K562 (cell line): ENCODE data around the gene ASZ1. TPM values are rescaled to one million over a fixed set of nuclear protein-coding genes. Genes with fewer than 3 reads are reported as not detected.

ENCODE experiments used
- BACH1 ChIP-seq: fragments of 200-800 bp; sonication (Bioruptor generic); IDR thresholded peaks from 2 replicates; pipeline ENCODE4 v1.6.1; 2016; ENCODE audit warnings: missing genetic modification characterization, missing compliant biosample characterization
- BCOR ChIP-seq: fragments of 450-650 bp; IDR thresholded peaks from 2 replicates; pipeline ENCODE4 v1.6.1; 2016
- CBX8 ChIP-seq: fragments of 200-600 bp; sonication (generic); IDR thresholded peaks from 2 replicates; pipeline ENCODE4 v1.6.1; 2012; ENCODE audit warnings: borderline replicate concordance, mixed run types, low read depth, mild to moderate bottlenecking, moderate library complexity, mixed read lengths, low read length, control low read depth, inconsistent platforms; ENCODE audit not compliant: poor library complexity, severe bottlenecking; ENCODE audit errors: extremely low read depth
- CHCHD3 ChIP-seq: fragments of 250-450 bp; sonication (Bioruptor Pico); IDR thresholded peaks from 2 replicates; pipeline ENCODE4 v2.1.2; 2022; ENCODE audit warnings: mild to moderate bottlenecking
- E2F5 ChIP-seq: sonication (generic); formaldehyde crosslinking; IDR thresholded peaks from 2 replicates; pipeline ENCODE4 v1.8.0; 2022; ENCODE audit warnings: mild to moderate bottlenecking, missing genetic modification reagents
- ESRRA ChIP-seq: fragments of 450-650 bp; IDR thresholded peaks from 2 replicates; pipeline ENCODE4 v1.6.1; 2014; ENCODE audit warnings: low read depth, mild to moderate bottlenecking, moderate library complexity, borderline replicate concordance
- ETV5 ChIP-seq: sonication (generic); formaldehyde crosslinking; IDR thresholded peaks from 2 replicates; pipeline ENCODE4 v1.4.0; 2020; ENCODE audit warnings: low read depth, mild to moderate bottlenecking, missing genetic modification reagents
- FOS ChIP-seq: IDR thresholded peaks from 3 replicates; pipeline ENCODE4 v1.6.1; 2011; ENCODE audit not compliant: insufficient read length; ENCODE audit errors: extremely low read depth
- HDGF ChIP-seq: fragments of 450-650 bp; IDR thresholded peaks from 2 replicates; pipeline ENCODE4 v1.6.1; 2016
- KDM5B ChIP-seq: fragments of 200-600 bp; sonication (generic); IDR thresholded peaks from 2 replicates; pipeline ENCODE4 v1.6.1; 2012; ENCODE audit warnings: low read depth, mild to moderate bottlenecking, moderate library complexity, low read length, control low read depth, inconsistent platforms; ENCODE audit not compliant: insufficient replicate concordance
- NFIX ChIP-seq: fragments of 250-450 bp; sonication (Bioruptor Pico); IDR thresholded peaks from 2 replicates; pipeline ENCODE4 v1.4.0; 2020; ENCODE audit warnings: low read depth, mild to moderate bottlenecking, moderate library complexity
- NR2C2 ChIP-seq, 2 experiments: fragments of 200-800 bp in 1 of 2; sonication (Bioruptor generic) in 1 of 2; sonication (generic) in 1 of 2; formaldehyde crosslinking in 1 of 2; IDR thresholded peaks; 2 replicates each; pipeline versions ENCODE4 v1.6.1 to v1.8.0; 2016 to 2022; ENCODE audit warnings: mild to moderate bottlenecking in 1 of 2, missing compliant biosample characterization in 1 of 2, missing genetic modification characterization in 1 of 2, missing genetic modification reagents in 1 of 2
- RFX5 ChIP-seq: IDR thresholded peaks from 2 replicates; pipeline ENCODE4 v1.6.1; 2011; ENCODE audit warnings: low read depth, mild to moderate bottlenecking, improper control_type of control experiment, low read length
- SREBF1 ChIP-seq: fragments of 150-350 bp; IDR thresholded peaks from 2 replicates; pipeline ENCODE4 v1.6.1; 2014; ENCODE audit warnings: antibody characterized with exemption, low read depth, low read length, borderline replicate concordance
- TFAP4 ChIP-seq: sonication (generic); formaldehyde crosslinking; IDR thresholded peaks from 2 replicates; pipeline ENCODE4 v1.8.0; 2022; ENCODE audit warnings: missing genetic modification reagents, mild to moderate bottlenecking, moderate library complexity, borderline replicate concordance
- ZBTB17 ChIP-seq: fragments of 450-650 bp; formaldehyde crosslinking; IDR thresholded peaks from 2 replicates; pipeline ENCODE4 v1.4.0; 2020; ENCODE audit warnings: mild to moderate bottlenecking
- ZBTB7A ChIP-seq: IDR thresholded peaks from 2 replicates; pipeline ENCODE4 v1.6.1; 2011; ENCODE audit warnings: low read depth, mild to moderate bottlenecking, low read length, moderate library complexity, borderline replicate concordance; ENCODE audit not compliant: control insufficient read depth
- ZFP91 ChIP-seq: sonication (generic); formaldehyde crosslinking; IDR thresholded peaks from 2 replicates; pipeline ENCODE4 v1.8.0; 2022; ENCODE audit warnings: mild to moderate bottlenecking, missing genetic modification reagents
- ZNF3 ChIP-seq: fragments of 250-450 bp; sonication (Bioruptor Pico); IDR thresholded peaks from 2 replicates; pipeline ENCODE4 v1.5.0; 2021; ENCODE audit warnings: mild to moderate bottlenecking, moderate library complexity
- ZNF583 ChIP-seq: fragments of 250-450 bp; sonication (Bioruptor Pico); IDR thresholded peaks from 2 replicates; pipeline ENCODE4 v1.4.0; 2020
- ZSCAN32 ChIP-seq: fragments of 450-650 bp; formaldehyde crosslinking; IDR thresholded peaks from 2 replicates; pipeline ENCODE4 v1.4.0; 2020; ENCODE audit warnings: mild to moderate bottlenecking, moderate library complexity
- polyA plus RNA-seq, 8 experiments: library from polyadenylated mRNA; depleted of rRNA in 4 of 8; stranded (reverse) in 5 of 8; unstranded in 3 of 8; fragments of >200 nt; fragmentation: Nextera tagmentation in 2 of 8; fragmentation: Illumina TruSeq in 1 of 8; extraction: Ambion mirVana in 2 of 8; extraction: Trizol in 1 of 8; gene quantifications; 2 replicates each; pipeline versions ENCODE4 v1.2.1 to v1.2.3, GENCODE V29; 2011 to 2014; ENCODE audit warnings: inconsistent platforms in 1 of 8, missing spikeins in 1 of 8
- total RNA-seq, 7 experiments: library from RNA; depleted of rRNA in 6 of 7; stranded (reverse); fragments of >200 nt in 6 of 7; fragmentation: Illumina TruSeq in 2 of 7; extraction: Trizol in 2 of 7; gene quantifications; 2 replicates each; pipeline versions ENCODE4 v1.2.1 to v1.2.3, GENCODE V29; 2011 to 2021; ENCODE audit warnings: low replicate concordance in 1 of 7
- TF ChIP-seq, protein P1 (sequence below): fragments of 250-450 bp; sonication (Bioruptor Pico); IDR thresholded peaks from 2 replicates; pipeline ENCODE4 v1.5.0; 2020; ENCODE audit warnings: mild to moderate bottlenecking

Gene ASZ1
- total and polyA plus RNA-seq, 9 of the 15 experiments (the other 6 are each of a cell fraction or from before 2014, with no cell fraction given): not detected

- TF ChIP-seq RFX5 (no peak), NFIX (CRISPR knock-in tag) (no peak), ZBTB7A (no peak), NR2C2 (CRISPR knock-in tag; IDR thresholded peaks at IDR 0.05) (no peak), NR2C2 (tag; IDR thresholded peaks at IDR 0.05) (no peak), BCOR (no peak), ZFP91 (no peak), KDM5B (no peak), HDGF (no peak), FOS (no peak), E2F5 (0 out of 2 replicates have a peak, but pooled peaks have one; percentile 61), SREBF1 (no peak), CHCHD3 (CRISPR knock-in tag) (no peak), ZNF583 (CRISPR knock-in tag) (no peak), ESRRA (no peak), ZSCAN32 (CRISPR knock-in tag) (no peak), ZNF3 (CRISPR knock-in tag) (no peak), BACH1 (tag) (no peak), TFAP4 (CRISPR knock-in tag) (no peak), ZBTB17 (CRISPR knock-in tag) (no peak), CBX8 (no peak), ETV5 (CRISPR knock-in tag) (no peak)
- TF ChIP-seq, protein P1, sequence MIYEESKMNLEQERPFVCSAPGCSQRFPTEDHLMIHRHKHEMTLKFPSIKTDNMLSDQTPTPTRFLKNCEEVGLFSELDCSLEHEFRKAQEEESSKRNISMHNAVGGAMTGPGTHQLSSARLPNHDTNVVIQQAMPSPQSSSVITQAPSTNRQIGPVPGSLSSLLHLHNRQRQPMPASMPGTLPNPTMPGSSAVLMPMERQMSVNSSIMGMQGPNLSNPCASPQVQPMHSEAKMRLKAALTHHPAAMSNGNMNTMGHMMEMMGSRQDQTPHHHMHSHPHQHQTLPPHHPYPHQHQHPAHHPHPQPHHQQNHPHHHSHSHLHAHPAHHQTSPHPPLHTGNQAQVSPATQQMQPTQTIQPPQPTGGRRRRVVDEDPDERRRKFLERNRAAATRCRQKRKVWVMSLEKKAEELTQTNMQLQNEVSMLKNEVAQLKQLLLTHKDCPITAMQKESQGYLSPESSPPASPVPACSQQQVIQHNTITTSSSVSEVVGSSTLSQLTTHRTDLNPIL: no peak
These were observed at the start of gene ASZ1 (continued) for GRCh38 chr7:117427258-117427701.
